HUES48 (cell line): Measurements from ENCODE around the gene PIK3C2G.
"Not testable (repeated sequence)": the region's sequence is repeated elsewhere in the genome, so short reads cannot be mapped to it uniquely, and the experiment has no call there.

Source experiments
- H3K27ac ChIP-seq: one replicate; pipeline ENCODE4 v1.7.0; 2013; ENCODE audit warnings: low read depth, low read length, inconsistent platforms
- H3K27me3 ChIP-seq: 2 replicates; pipeline ENCODE4 v1.6.1; 2013; ENCODE audit warnings: mild to moderate bottlenecking, low read length; ENCODE audit not compliant: control insufficient read depth, insufficient read depth
- H3K36me3 ChIP-seq: 2 replicates; pipeline ENCODE4 v1.6.1; 2013; ENCODE audit warnings: low read length; ENCODE audit not compliant: control insufficient read depth, insufficient read depth
- H3K4me1 ChIP-seq: 2 replicates; pipeline ENCODE4 v1.6.1; 2013; ENCODE audit warnings: mild to moderate bottlenecking, low read length; ENCODE audit not compliant: control insufficient read depth, insufficient read depth
- H3K4me3 ChIP-seq: 2 replicates; pipeline ENCODE4 v1.5.1; 2013; ENCODE audit warnings: mild to moderate bottlenecking, low read depth, low read length
- H3K9ac ChIP-seq: 2 replicates; pipeline ENCODE4 v1.6.1; 2013; ENCODE audit warnings: mild to moderate bottlenecking, low read depth, low read length, moderate library complexity
- H3K9me3 ChIP-seq: 2 replicates; pipeline ENCODE4 v1.6.1; 2013; ENCODE audit warnings: low read length; ENCODE audit not compliant: control insufficient read depth, insufficient read depth

The PIK3C2G gene

GRCh38 chr12:18486036-18486435 lies 224.7 kb downstream of the PIK3C2G start:
- Histone ChIP-seq H3K36me3 (no peaks in the 10 kb centered on the region), H3K27ac (no peak overlapping the region), H3K4me3 (no peak overlapping the region), H3K9me3 (no peaks in the 10 kb centered on the region), H3K9ac (no peak overlapping the region), H3K4me1 (peaks cover 45% of the 10 kb centered on the region), H3K27me3 (no peaks in the 10 kb centered on the region)

GRCh38 chr12:18487509-18487908 lies 226.2 kb downstream of the PIK3C2G start:
- Histone ChIP-seq H3K9ac (no peak overlapping the region), H3K4me1 (peaks cover 44% of the 10 kb centered on the region), H3K27ac (no peak overlapping the region), H3K4me3 (no peak overlapping the region), H3K36me3 (no peaks in the 10 kb centered on the region), H3K9me3 (no peaks in the 10 kb centered on the region), H3K27me3 (no peaks in the 10 kb centered on the region)

GRCh38 chr12:18492372-18493025 lies 231.2 kb downstream of the PIK3C2G start:
- Histone ChIP-seq H3K27me3 (no peaks in the 10 kb centered on the region), H3K4me3 (no peak overlapping the region), H3K9ac (no peak overlapping the region), H3K9me3 (no peaks in the 10 kb centered on the region), H3K36me3 (no peaks in the 10 kb centered on the region), H3K27ac (no peak overlapping the region), H3K4me1 (peaks cover 5% of the 10 kb centered on the region; the same call in 1 of the 2 replicates)

GRCh38 chr12:18496156-18496555 lies 234.8 kb downstream of the PIK3C2G start:
- H3K4me1 ChIP-seq: no peaks in the 10 kb centered on the region
- no peak overlapping the region for H3K27ac ChIP-seq
- H3K9me3 ChIP-seq: no peaks in the 10 kb centered on the region
- no peaks in the 10 kb centered on the region for H3K36me3 ChIP-seq
- no peaks in the 10 kb centered on the region for H3K27me3 ChIP-seq
- no peak overlapping the region for H3K9ac ChIP-seq
- no peak overlapping the region for H3K4me3 ChIP-seq

- H3K4me3 ChIP-seq, H3K9me3 ChIP-seq, H3K27me3 ChIP-seq, H3K27ac ChIP-seq, H3K4me1 ChIP-seq, H3K9ac ChIP-seq, H3K36me3 ChIP-seq: not testable (repeated sequence)
Measured at GRCh38 chr12:18500160-18500574, 238.8 kb downstream of the PIK3C2G start.

GRCh38 chr12:18500736-18501135 lies 239.4 kb downstream of the PIK3C2G start:
- H3K9me3 ChIP-seq, H3K4me1 ChIP-seq, H3K4me3 ChIP-seq, H3K36me3 ChIP-seq, H3K9ac ChIP-seq, H3K27me3 ChIP-seq, H3K27ac ChIP-seq: not testable (repeated sequence)

- H3K9ac ChIP-seq: no peak overlapping the region
- H3K4me3 ChIP-seq: no peak overlapping the region
- no peaks in the 10 kb centered on the region for H3K4me1 ChIP-seq
- no peaks in the 10 kb centered on the region for H3K36me3 ChIP-seq
- H3K27me3 ChIP-seq: no peaks in the 10 kb centered on the region
- H3K27ac ChIP-seq: no peak overlapping the region
- no peaks in the 10 kb centered on the region for H3K9me3 ChIP-seq
Measured at GRCh38 chr12:18502422-18502968, 241.2 kb downstream of the PIK3C2G start.

GRCh38 chr12:18521461-18521860 lies 260.1 kb downstream of the PIK3C2G start:
- Histone ChIP-seq H3K27ac (no peak overlapping the region), H3K9ac (no peak overlapping the region), H3K4me1 (peaks cover 2% of the 10 kb centered on the region; the same call in 1 of the 2 replicates), H3K36me3 (no peaks in the 10 kb centered on the region), H3K9me3 (no peaks in the 10 kb centered on the region), H3K4me3 (no peak overlapping the region), H3K27me3 (no peaks in the 10 kb centered on the region)

- no peaks in the 10 kb centered on the region for H3K9me3 ChIP-seq
- no peaks in the 10 kb centered on the region for H3K27me3 ChIP-seq
- H3K9ac ChIP-seq: no peak overlapping the region
- H3K36me3 ChIP-seq: no peaks in the 10 kb centered on the region
- H3K27ac ChIP-seq: no peak overlapping the region
- no peaks in the 10 kb centered on the region for H3K4me1 ChIP-seq
- H3K4me3 ChIP-seq: no peak overlapping the region
Measured at GRCh38 chr12:18522806-18523205, 261.5 kb downstream of the PIK3C2G start.

- not testable (repeated sequence) for H3K4me3 ChIP-seq, H3K4me1 ChIP-seq, H3K9me3 ChIP-seq, H3K27ac ChIP-seq, H3K27me3 ChIP-seq, H3K9ac ChIP-seq, H3K36me3 ChIP-seq
Measured at GRCh38 chr12:18542497-18542896, 281.2 kb downstream of the PIK3C2G start.

- Histone ChIP-seq H3K36me3 (no peaks in the 10 kb centered on the region), H3K4me1 (0 out of 2 replicates have a peak, but pooled peaks cover under 1% of the 10 kb centered on the region), H3K9me3 (no peaks in the 10 kb centered on the region), H3K4me3 (no peak overlapping the region), H3K9ac (no peak overlapping the region), H3K27ac (no peak overlapping the region), H3K27me3 (no peaks in the 10 kb centered on the region)
Measured at GRCh38 chr12:18546399-18546798, 285.1 kb downstream of the PIK3C2G start.
